Measurements from ENCODE around the gene UTP18.
A peak's percentile ranks its signal among the peaks of the same experiment; 100 is the strongest.
"Not testable (repeated sequence)": the region's sequence is repeated elsewhere in the genome, so short reads cannot be mapped to it uniquely, and the experiment has no call there.

UTP18 gene

DNA sequence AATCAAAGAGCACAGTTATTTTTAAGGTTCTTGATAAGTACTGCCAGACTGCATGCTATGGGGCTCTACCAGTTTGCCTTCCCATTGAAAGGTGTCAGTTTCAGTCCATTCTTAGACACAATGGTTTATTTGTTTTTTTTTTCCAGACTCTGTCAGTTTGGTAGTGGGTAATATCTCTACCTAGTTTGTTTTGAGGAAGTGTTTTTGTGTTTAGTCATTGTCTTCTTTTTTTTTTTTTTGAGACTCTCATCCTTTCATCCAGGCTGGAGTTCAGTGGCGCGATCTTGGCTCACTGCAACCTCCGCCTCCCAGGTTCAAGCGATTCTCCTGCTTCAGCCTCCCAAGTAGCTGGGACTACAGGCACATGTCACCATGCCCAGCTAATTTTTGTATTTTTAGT lies 4.1 kb downstream of the UTP18 start:
- not testable (repeated sequence) for H3K4me3 ChIP-seq (replicated peaks; ENCODE audit: insufficient read depth, low read length); DNase-seq (ENCODE audit: low read depth in 1 of 2, low spot score in 1 of 2); H3K27me3 ChIP-seq (ENCODE audit: insufficient read depth, poor library complexity, severe bottlenecking)
- peak; percentile 81; the same call in 1 of the 2 replicates for TF ChIP-seq SPI1 (IDR thresholded peaks at IDR 0.05; ENCODE audit: borderline replicate concordance, low read depth)
- H3K27ac ChIP-seq (replicated peaks) = peak overlapping the region; percentile 28

- no peak for DNase-seq (ENCODE audit: low read depth in 1 of 2, low spot score in 1 of 2)
- Histone ChIP-seq H3K27ac (replicated peaks) (peak overlapping the region; percentile 32), H3K27me3 (ENCODE audit: insufficient read depth, poor library complexity, severe bottlenecking) (no peaks in the 10 kb centered on the region), H3K4me3 (replicated peaks; ENCODE audit: insufficient read depth, low read length) (no peak overlapping the region)
- TF ChIP-seq REST (IDR thresholded peaks at IDR 0.05; ENCODE audit: insufficient replicate concordance, low read depth) (no peak), GABPA (IDR thresholded peaks at IDR 0.05; ENCODE audit: low read depth) (no peak), POLR2AphosphoS5 (IDR thresholded peaks at IDR 0.05; ENCODE audit: low read depth) (no peak), SPI1 (IDR thresholded peaks at IDR 0.05; ENCODE audit: borderline replicate concordance, low read depth) (no peak)
- TF ChIP-seq, protein P1, sequence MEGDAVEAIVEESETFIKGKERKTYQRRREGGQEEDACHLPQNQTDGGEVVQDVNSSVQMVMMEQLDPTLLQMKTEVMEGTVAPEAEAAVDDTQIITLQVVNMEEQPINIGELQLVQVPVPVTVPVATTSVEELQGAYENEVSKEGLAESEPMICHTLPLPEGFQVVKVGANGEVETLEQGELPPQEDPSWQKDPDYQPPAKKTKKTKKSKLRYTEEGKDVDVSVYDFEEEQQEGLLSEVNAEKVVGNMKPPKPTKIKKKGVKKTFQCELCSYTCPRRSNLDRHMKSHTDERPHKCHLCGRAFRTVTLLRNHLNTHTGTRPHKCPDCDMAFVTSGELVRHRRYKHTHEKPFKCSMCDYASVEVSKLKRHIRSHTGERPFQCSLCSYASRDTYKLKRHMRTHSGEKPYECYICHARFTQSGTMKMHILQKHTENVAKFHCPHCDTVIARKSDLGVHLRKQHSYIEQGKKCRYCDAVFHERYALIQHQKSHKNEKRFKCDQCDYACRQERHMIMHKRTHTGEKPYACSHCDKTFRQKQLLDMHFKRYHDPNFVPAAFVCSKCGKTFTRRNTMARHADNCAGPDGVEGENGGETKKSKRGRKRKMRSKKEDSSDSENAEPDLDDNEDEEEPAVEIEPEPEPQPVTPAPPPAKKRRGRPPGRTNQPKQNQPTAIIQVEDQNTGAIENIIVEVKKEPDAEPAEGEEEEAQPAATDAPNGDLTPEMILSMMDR (IDR thresholded peaks at IDR 0.05; ENCODE audit: insufficient read depth, low read length) = no peak
These were observed 9.6 kb downstream of the UTP18 start for GRCh38 chr17:51269991-51270390.

DNA sequence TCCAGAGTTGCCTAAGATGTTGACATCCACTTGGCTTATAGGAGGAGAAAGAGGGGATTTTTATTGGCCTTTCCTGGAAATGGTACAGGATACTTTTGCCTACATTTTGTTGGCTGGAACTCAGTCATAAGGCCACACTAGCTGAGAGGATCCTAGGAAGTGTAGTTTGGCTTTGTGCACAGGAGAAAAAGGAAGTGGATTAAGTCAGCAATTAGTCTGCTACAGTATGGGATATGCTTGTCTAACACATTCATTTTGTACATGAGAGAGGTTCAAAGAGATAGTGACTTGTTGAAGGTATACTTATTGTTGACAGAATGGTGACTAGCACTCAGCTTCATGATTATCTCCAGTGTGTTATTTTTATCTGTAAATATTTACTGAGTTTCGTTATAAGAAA lies 10.3 kb downstream of the UTP18 start:
- peak overlapping the region; percentile 32 for H3K27ac ChIP-seq (replicated peaks)
- H3K4me3 ChIP-seq (replicated peaks; ENCODE audit: insufficient read depth, low read length) = no peak overlapping the region
- TF ChIP-seq SPI1 (IDR thresholded peaks at IDR 0.05; ENCODE audit: borderline replicate concordance, low read depth) (peak; percentile 90), POLR2AphosphoS5 (IDR thresholded peaks at IDR 0.05; ENCODE audit: low read depth) (no peak)
- no peak for DNase-seq (ENCODE audit: low read depth in 1 of 2, low spot score in 1 of 2)
- no peaks in the 10 kb centered on the region for H3K27me3 ChIP-seq (ENCODE audit: insufficient read depth, poor library complexity, severe bottlenecking)

DNA sequence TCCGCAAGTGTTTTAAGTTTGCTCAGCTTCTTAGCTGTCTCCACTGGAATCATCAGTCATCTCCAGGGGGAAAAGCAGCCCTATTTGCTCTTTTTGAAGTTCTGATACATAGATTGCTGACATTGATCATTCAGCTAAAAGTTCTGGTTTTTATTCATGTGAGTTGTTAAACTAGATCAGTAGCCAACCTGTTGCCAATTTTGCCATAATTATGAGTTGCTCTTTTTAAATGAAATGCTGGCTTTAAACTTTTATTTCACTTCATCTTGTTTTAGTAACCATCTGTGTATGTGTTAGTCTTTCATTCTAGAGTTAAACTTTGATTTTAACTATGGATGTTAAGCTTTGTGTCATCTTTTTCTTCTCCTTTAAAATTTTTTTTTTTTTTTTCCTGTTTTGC lies 12.5 kb downstream of the UTP18 start:
- DNase-seq (ENCODE audit: low read depth in 1 of 2, low spot score in 1 of 2) = no peak
- TF ChIP-seq POLR2AphosphoS5 (IDR thresholded peaks at IDR 0.05; ENCODE audit: low read depth) (no peak), SPI1 (IDR thresholded peaks at IDR 0.05; ENCODE audit: borderline replicate concordance, low read depth) (no peak), REST (IDR thresholded peaks at IDR 0.05; ENCODE audit: insufficient replicate concordance, low read depth) (no peak), GABPA (IDR thresholded peaks at IDR 0.05; ENCODE audit: low read depth) (no peak)
- TF ChIP-seq, protein P1 (IDR thresholded peaks at IDR 0.05; ENCODE audit: insufficient read depth, low read length) = no peak
- Histone ChIP-seq H3K4me3 (replicated peaks; ENCODE audit: insufficient read depth, low read length) (no peak overlapping the region), H3K27ac (replicated peaks) (no peak overlapping the region), H3K27me3 (ENCODE audit: insufficient read depth, poor library complexity, severe bottlenecking) (no peaks in the 10 kb centered on the region)

DNA sequence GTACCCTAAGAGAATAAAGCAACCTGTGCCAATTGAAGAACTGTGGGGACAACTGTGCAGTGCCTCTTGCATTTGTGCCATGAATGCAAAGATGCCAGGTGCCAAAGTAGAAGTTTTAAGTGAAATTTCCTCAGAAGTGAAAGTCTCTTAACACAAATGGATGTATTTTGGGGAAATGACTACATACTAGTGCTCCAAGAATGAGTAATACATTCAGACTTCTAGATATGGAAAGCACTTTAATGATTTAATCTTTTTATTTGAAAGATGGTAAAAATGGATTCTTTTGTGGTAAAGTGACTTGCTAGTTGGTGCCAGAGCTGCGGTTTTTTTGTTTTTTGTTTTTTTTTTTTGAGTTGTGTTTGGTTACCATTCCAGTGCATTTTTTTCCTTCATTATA lies 15.0 kb downstream of the UTP18 start:
- Histone ChIP-seq H3K27ac (replicated peaks) (no peak overlapping the region), H3K4me3 (replicated peaks; ENCODE audit: insufficient read depth, low read length) (no peak overlapping the region), H3K27me3 (ENCODE audit: insufficient read depth, poor library complexity, severe bottlenecking) (no peaks in the 10 kb centered on the region)
- TF ChIP-seq SPI1 (IDR thresholded peaks at IDR 0.05; ENCODE audit: borderline replicate concordance, low read depth) (no peak), REST (IDR thresholded peaks at IDR 0.05; ENCODE audit: insufficient replicate concordance, low read depth) (no peak), GABPA (IDR thresholded peaks at IDR 0.05; ENCODE audit: low read depth) (no peak), POLR2AphosphoS5 (IDR thresholded peaks at IDR 0.05; ENCODE audit: low read depth) (no peak)
- TF ChIP-seq, protein P1 (IDR thresholded peaks at IDR 0.05; ENCODE audit: insufficient read depth, low read length) = no peak
- no peak for DNase-seq (ENCODE audit: low read depth in 1 of 2, low spot score in 1 of 2)

All from HL-60 (cell line).